Measurements from ENCODE around the gene TMPRSS9. TPM values are rescaled to one million over a fixed set of nuclear protein-coding genes. Genes with fewer than 3 reads are reported as not detected.

TMPRSS9 gene
- total and polyA plus RNA-seq, 11 donors: 0.09 to 0.19 TPM; not detected in 9

GRCh38 chr19:2434721-2435265, 74.7 kb downstream of the TMPRSS9 start:
- 94 to 98% (median 96%) methylated on average over 19 to 42 of the region's 42 CpGs for WGBS, 4 donors
- no peak for DNase-seq
- ATAC-seq: no peak
- TF ChIP-seq, protein P1, sequence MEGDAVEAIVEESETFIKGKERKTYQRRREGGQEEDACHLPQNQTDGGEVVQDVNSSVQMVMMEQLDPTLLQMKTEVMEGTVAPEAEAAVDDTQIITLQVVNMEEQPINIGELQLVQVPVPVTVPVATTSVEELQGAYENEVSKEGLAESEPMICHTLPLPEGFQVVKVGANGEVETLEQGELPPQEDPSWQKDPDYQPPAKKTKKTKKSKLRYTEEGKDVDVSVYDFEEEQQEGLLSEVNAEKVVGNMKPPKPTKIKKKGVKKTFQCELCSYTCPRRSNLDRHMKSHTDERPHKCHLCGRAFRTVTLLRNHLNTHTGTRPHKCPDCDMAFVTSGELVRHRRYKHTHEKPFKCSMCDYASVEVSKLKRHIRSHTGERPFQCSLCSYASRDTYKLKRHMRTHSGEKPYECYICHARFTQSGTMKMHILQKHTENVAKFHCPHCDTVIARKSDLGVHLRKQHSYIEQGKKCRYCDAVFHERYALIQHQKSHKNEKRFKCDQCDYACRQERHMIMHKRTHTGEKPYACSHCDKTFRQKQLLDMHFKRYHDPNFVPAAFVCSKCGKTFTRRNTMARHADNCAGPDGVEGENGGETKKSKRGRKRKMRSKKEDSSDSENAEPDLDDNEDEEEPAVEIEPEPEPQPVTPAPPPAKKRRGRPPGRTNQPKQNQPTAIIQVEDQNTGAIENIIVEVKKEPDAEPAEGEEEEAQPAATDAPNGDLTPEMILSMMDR (IDR thresholded peaks at IDR 0.05): no peak
- TF ChIP-seq POLR2A (IDR thresholded peaks at IDR 0.05): no peak
- peaks cover 0 to 63% (median 22%) of the 10 kb centered on the region in 9 donors for H3K36me3 ChIP-seq
- H3K4me3 ChIP-seq: no peak overlapping the region
- H3K4me1 ChIP-seq: no peaks in the 10 kb centered on the region
- no peaks in the 10 kb centered on the region for H3K27me3 ChIP-seq
- intact Hi-C loops (cut with DNase I): no loop called here
- H3K27ac ChIP-seq: no peak overlapping the region
- no peaks in the 10 kb centered on the region for H3K9me3 ChIP-seq

DNA sequence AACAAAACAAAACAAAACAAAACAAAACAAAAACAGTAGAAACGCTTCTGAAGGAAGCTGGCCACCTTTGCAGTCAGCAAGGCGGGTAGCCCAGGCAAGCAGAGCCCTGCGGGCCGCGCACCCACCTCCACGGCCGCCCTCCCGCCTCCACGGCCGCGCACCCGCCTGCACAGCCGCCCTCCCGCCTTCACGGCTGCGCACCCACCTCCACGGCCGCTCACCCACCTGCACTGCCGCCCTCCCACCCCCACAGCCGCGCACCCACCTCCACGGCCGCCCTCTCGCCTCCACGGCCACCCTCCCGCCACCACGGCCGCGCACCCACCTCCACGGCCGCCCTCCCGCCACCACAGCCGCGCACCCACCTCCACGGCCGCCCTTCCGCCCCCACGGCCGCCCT, 76.3 kb downstream of the TMPRSS9 start:
- Histone ChIP-seq H3K27ac (no peak overlapping the region), H3K36me3 (peaks cover 0 to 58% (median 22%) of the 10 kb centered on the region in 9 donors), H3K27me3 (no peaks in the 10 kb centered on the region), H3K4me1 (no peaks in the 10 kb centered on the region), H3K9me3 (no peaks in the 10 kb centered on the region), H3K4me3 (no peak overlapping the region)
- DNase-seq: no peak
- intact Hi-C loops (cut with DNase I): no loop called here
- no peak for ATAC-seq
- 95 to 97% (median 96%) methylated on average over 39 of the region's 39 CpGs for WGBS, 4 donors
- no peak for TF ChIP-seq POLR2A (IDR thresholded peaks at IDR 0.05)
- TF ChIP-seq, protein P1 (IDR thresholded peaks at IDR 0.05): no peak

GRCh38 chr19:2436926-2437325, 76.9 kb downstream of the TMPRSS9 start:
- H3K27me3 ChIP-seq: no peaks in the 10 kb centered on the region
- H3K9me3 ChIP-seq: no peaks in the 10 kb centered on the region
- no peaks in the 10 kb centered on the region for H3K4me1 ChIP-seq
- TF ChIP-seq, protein P1 (IDR thresholded peaks at IDR 0.05): no peak
- TF ChIP-seq POLR2A (IDR thresholded peaks at IDR 0.05): no peak
- H3K27ac ChIP-seq: no peak overlapping the region
- peaks cover 0 to 58% (median 16%) of the 10 kb centered on the region in 9 donors for H3K36me3 ChIP-seq
- DNase-seq (no peak), ATAC-seq (no peak)
- 96 to 100% (median 97%) methylated on average over 11 to 15 of the region's 15 CpGs for WGBS, 4 donors
- intact Hi-C loops (cut with DNase I): no loop called here
- H3K4me3 ChIP-seq: no peak overlapping the region

DNA sequence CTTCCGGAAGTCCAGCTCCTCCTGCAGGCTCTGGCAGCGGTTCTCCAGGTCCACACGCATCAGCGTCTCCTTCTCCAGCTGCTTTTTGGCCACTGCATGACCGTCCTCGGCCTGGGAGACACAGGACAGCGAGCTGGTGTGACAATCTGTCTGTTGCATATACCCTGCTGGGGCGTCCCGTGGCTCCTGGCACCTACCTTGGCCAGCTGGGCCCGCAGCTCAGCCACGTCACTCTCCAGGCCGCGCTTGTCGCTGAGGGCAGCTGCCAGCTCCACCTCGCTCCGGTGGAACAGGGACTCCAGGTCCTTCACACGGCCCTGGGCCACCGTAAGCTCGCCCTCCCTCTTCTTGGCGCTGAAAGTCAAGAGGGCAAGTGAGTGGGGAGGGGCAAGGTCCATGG, 78.1 kb downstream of the TMPRSS9 start:
- DNase-seq (peak in 1 of 5 donors; percentile 44), ATAC-seq (no peak)
- no peaks in the 10 kb centered on the region for H3K9me3 ChIP-seq
- no peaks in the 10 kb centered on the region for H3K27me3 ChIP-seq
- H3K4me1 ChIP-seq: no peaks in the 10 kb centered on the region
- WGBS, 4 donors: 94 to 96% (median 94%) methylated on average over 16 to 20 of the region's 20 CpGs
- no peak overlapping the region for H3K27ac ChIP-seq
- peaks cover 0 to 67% (median 15%) of the 10 kb centered on the region in 9 donors for H3K36me3 ChIP-seq
- intact Hi-C loops (cut with DNase I): no loop called here
- TF ChIP-seq, protein P1 (IDR thresholded peaks at IDR 0.05): no peak
- no peak for TF ChIP-seq POLR2A (IDR thresholded peaks at IDR 0.05)
- no peak overlapping the region for H3K4me3 ChIP-seq

All from heart left ventricle (tissue), 16 donors.